Measurements from ENCODE around the gene MACROD2. TPM values are rescaled to one million over a fixed set of nuclear protein-coding genes. Genes with fewer than 3 reads are reported as not detected.

The MACROD2 gene
- total RNA-seq, 1 donor from 2014 or later, result 3.5 TPM

DNA sequence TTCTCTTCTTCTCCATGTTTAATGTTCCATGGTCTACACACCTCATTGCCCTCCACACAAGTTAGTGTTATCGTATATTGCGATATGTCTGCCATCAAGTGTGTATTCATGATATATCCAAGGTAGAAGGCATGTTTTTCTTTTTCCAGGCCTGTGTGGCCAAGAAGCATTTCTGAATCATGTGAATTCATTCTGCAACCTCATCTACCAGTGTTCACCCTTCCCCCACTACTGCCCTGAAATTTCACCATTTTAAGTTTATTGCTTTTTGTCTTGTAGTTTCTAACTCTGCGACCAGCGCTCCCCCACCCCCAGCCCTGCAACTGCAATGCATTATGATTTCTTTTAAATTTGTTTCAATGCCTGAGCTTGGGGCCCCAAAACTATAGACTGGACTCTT is 960.1 kb downstream of the MACROD2 start:
- H3K27me3 ChIP-seq, result no peaks in the 10 kb centered on the region
- TF ChIP-seq, protein P1, sequence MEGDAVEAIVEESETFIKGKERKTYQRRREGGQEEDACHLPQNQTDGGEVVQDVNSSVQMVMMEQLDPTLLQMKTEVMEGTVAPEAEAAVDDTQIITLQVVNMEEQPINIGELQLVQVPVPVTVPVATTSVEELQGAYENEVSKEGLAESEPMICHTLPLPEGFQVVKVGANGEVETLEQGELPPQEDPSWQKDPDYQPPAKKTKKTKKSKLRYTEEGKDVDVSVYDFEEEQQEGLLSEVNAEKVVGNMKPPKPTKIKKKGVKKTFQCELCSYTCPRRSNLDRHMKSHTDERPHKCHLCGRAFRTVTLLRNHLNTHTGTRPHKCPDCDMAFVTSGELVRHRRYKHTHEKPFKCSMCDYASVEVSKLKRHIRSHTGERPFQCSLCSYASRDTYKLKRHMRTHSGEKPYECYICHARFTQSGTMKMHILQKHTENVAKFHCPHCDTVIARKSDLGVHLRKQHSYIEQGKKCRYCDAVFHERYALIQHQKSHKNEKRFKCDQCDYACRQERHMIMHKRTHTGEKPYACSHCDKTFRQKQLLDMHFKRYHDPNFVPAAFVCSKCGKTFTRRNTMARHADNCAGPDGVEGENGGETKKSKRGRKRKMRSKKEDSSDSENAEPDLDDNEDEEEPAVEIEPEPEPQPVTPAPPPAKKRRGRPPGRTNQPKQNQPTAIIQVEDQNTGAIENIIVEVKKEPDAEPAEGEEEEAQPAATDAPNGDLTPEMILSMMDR (IDR thresholded peaks at IDR 0.05), result no peak
- H3K36me3 ChIP-seq, result no peaks in the 10 kb centered on the region
- H3K27ac ChIP-seq, result no peak overlapping the region
- intact Hi-C loops (cut with DNase I), result no loop called here
- H3K4me3 ChIP-seq, result no peak overlapping the region
- H3K9me3 ChIP-seq, result no peaks in the 10 kb centered on the region
- DNase-seq (ENCODE audit: low spot score in 2 of 2), result no peak
- no peaks in the 10 kb centered on the region for H3K4me1 ChIP-seq

DNA sequence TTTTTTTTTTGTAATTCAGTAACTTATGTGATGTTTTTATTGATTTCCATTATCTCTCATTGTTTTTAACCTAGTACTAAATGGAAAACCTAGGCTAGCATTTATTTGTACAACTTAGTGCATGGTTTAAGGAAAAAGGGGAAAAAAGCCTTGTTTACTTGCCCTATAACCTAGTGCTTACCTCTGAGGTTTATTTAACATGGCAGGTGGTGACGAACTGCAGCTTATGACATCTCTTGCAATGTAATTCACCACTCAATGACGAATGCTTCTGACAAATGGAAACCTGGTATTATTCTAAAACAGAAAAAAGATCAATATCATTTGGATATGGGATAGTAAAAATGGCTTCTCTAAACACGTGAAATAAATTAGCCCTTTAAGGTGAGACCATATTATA is 960.7 kb downstream of the MACROD2 start:
- H3K36me3 ChIP-seq, result no peaks in the 10 kb centered on the region
- no peaks in the 10 kb centered on the region for H3K4me1 ChIP-seq
- no peaks in the 10 kb centered on the region for H3K9me3 ChIP-seq
- H3K27ac ChIP-seq, result no peak overlapping the region
- intact Hi-C loops (cut with DNase I), result no loop called here
- H3K27me3 ChIP-seq, result no peaks in the 10 kb centered on the region
- no peak overlapping the region for H3K4me3 ChIP-seq
- no peak for DNase-seq (ENCODE audit: low spot score in 2 of 2)
- TF ChIP-seq, protein P1 (IDR thresholded peaks at IDR 0.05), result no peak

DNA sequence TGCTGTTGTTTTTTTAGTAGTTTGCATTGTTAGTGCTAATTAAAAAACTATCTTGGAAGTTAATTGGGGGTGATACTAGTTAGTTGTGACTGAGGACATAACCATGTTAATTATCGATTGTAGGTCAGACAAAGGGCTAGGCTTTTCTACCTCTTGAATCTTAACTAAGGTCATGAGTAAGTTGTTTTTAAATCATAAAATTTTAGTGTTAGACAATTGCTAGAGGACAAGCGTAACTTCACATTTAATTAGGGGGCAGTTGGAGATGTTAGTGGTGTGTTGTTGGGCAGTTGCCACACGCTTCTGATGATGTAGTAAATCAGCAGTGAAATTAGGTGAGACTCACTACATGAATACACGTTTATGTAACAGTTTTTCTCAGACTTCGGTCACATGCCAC is 961.2 kb downstream of the MACROD2 start:
- intact Hi-C loops (cut with DNase I), result no loop called here
- no peaks in the 10 kb centered on the region for H3K36me3 ChIP-seq
- H3K4me1 ChIP-seq, result no peaks in the 10 kb centered on the region
- no peaks in the 10 kb centered on the region for H3K27me3 ChIP-seq
- DNase-seq (ENCODE audit: low spot score in 2 of 2), result no peak
- no peaks in the 10 kb centered on the region for H3K9me3 ChIP-seq
- H3K27ac ChIP-seq, result no peak overlapping the region
- H3K4me3 ChIP-seq, result no peak overlapping the region
- TF ChIP-seq, protein P1 (IDR thresholded peaks at IDR 0.05), result no peak

DNA sequence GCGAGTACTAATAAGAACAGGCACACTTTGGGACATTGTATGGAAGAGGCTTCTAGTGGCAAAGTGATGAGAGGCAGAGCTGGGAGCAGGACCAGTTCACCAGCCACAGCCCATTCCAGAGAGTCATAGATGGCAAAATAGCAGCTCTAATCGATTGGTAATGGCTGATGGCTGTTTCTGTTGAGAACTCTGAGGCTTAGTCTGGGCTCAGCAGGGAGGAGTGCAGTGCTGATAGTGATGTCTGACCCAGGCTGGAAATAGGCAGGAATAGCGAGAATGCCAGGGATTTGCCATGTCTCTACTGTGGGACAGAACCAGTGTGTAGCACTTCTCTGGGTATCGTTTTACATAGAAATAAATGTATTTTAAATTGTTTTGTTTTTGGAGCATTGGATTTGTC is 962.1 kb downstream of the MACROD2 start:
- no peak for DNase-seq (ENCODE audit: low spot score in 2 of 2)
- intact Hi-C loops (cut with DNase I), result no loop called here
- TF ChIP-seq, protein P1 (IDR thresholded peaks at IDR 0.05), result no peak
- no peaks in the 10 kb centered on the region for H3K4me1 ChIP-seq
- H3K36me3 ChIP-seq, result no peaks in the 10 kb centered on the region
- H3K9me3 ChIP-seq, result no peaks in the 10 kb centered on the region
- H3K27me3 ChIP-seq, result no peaks in the 10 kb centered on the region
- no peak overlapping the region for H3K27ac ChIP-seq
- H3K4me3 ChIP-seq, result no peak overlapping the region

DNA sequence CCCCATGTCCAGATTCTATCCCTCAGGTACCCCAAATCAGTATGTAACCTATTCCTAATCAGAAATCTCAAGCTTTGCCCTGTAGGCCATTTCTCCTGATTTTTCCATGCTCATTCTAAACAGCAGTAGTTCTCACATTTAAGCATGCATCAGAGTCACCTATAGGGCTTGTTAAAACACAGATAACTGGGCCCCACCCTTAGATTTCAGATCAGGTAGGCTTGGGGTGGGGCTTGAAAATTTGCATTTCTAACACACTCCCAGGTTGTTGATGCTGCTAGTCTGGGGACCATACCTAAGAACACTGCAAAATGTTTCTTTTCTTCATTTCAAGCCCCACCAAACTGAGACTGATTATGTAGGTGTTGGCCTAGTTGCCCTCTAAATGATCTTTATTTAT is 963.3 kb downstream of the MACROD2 start:
- Histone ChIP-seq H3K4me3 (no peak overlapping the region), H3K27ac (no peak overlapping the region), H3K36me3 (no peaks in the 10 kb centered on the region), H3K27me3 (no peaks in the 10 kb centered on the region), H3K4me1 (no peaks in the 10 kb centered on the region), H3K9me3 (no peaks in the 10 kb centered on the region)
- no peak for DNase-seq (ENCODE audit: low spot score in 2 of 2)
- intact Hi-C loops (cut with DNase I), result no loop called here
- TF ChIP-seq, protein P1 (IDR thresholded peaks at IDR 0.05), result no peak
